ENCODE data around the gene C16orf89. TPM values are rescaled to one million over a fixed set of nuclear protein-coding genes. Genes with fewer than 3 reads are reported as not detected.

The C16orf89 gene
- total RNA-seq, 2 experiments from 2014 or later, result not detected

DNA sequence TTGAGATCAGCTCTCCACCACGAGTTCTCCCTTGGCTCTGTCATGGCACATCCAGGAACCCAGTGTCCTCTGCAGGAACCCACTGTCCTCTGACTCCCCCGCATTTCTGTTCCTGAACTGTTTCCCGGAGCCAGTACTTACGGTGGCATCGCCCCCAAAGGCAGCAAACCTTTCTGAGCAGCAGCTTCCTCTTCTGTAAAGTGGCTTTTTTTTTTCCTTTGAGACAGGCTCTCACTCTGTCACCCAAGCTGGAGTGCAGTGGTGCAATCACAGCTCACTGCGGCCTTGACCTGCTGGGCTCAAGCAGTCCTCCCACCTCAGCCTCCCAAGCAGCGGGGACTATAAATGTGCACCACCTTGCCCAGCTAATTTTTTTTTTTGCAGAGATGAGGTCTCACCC is 64.2 kb downstream of the C16orf89 start:
- intact Hi-C loops (cut with DNase I, micrococcal nuclease), result no loop called here
- DNase-seq, result no peak

DNA sequence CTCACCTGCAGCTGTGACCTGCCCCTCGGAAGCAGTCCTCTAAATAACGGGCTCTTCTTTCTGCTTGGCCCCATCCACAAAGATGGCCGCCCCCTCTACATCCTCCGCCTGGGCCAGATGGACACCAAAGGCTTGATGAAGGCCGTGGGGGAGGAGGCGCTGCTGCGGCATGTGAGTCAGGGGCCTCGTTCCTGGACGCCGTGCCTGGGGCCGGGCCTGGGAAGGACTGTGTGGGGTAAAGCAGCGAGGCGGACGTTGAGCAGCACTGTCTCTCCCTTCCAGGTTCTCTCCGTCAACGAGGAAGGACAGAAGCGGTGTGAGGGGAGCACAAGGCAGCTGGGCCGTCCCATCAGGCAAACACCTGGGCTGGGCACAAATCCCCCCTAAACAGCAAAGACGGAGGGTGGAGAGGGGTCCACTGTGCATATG is 65.2 kb downstream of the C16orf89 start:
- H3K9me3 Mint-ChIP-seq, result no peaks in the 10 kb centered on the region
- DNase-seq (no peak), ATAC-seq (ENCODE audit: poor library complexity) (no peak)
- H3K27ac Mint-ChIP-seq, result no peak overlapping the region
- H3K36me3 ChIP-seq (ENCODE audit: insufficient read depth, low read length), result no peaks in the 10 kb centered on the region
- no peaks in the 10 kb centered on the region for H3K36me3 Mint-ChIP-seq (ENCODE audit: low read depth)
- intact Hi-C loops (cut with DNase I, micrococcal nuclease), result no loop called here
- no peak overlapping the region for H3K4me3 Mint-ChIP-seq
- no peaks in the 10 kb centered on the region for H3K4me1 ChIP-seq (ENCODE audit: insufficient read depth, low read length)
- H3K27ac ChIP-seq (ENCODE audit: low read depth in 1 of 2, low read length in 2 of 2), result no peak overlapping the region
- no peaks in the 10 kb centered on the region for H3K4me1 Mint-ChIP-seq (ENCODE audit: low read depth)
- ChIA-PET CTCF (no interaction called here), POLR2A (no interaction called here)
- TF ChIP-seq, protein P1, sequence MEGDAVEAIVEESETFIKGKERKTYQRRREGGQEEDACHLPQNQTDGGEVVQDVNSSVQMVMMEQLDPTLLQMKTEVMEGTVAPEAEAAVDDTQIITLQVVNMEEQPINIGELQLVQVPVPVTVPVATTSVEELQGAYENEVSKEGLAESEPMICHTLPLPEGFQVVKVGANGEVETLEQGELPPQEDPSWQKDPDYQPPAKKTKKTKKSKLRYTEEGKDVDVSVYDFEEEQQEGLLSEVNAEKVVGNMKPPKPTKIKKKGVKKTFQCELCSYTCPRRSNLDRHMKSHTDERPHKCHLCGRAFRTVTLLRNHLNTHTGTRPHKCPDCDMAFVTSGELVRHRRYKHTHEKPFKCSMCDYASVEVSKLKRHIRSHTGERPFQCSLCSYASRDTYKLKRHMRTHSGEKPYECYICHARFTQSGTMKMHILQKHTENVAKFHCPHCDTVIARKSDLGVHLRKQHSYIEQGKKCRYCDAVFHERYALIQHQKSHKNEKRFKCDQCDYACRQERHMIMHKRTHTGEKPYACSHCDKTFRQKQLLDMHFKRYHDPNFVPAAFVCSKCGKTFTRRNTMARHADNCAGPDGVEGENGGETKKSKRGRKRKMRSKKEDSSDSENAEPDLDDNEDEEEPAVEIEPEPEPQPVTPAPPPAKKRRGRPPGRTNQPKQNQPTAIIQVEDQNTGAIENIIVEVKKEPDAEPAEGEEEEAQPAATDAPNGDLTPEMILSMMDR (IDR thresholded peaks at IDR 0.05), result no peak
- H3K9me3 ChIP-seq (ENCODE audit: control insufficient read depth in 1 of 2, insufficient read depth in 1 of 2, low read length in 2 of 2), result no peaks in the 10 kb centered on the region
- H3K27me3 Mint-ChIP-seq, result peaks cover 37% of the 10 kb centered on the region
- no peaks in the 10 kb centered on the region for H3K27me3 ChIP-seq (ENCODE audit: control insufficient read depth in 1 of 2, insufficient read depth in 2 of 2, low read length in 2 of 2)
- no peak overlapping the region for H3K4me3 ChIP-seq (ENCODE audit: low read length)

More for the DNA sequence above, 64.2 kb downstream of the C16orf89 start:
- Mint-ChIP-seq H3K27me3 (peaks cover 31% of the 10 kb centered on the region), H3K9me3 (no peaks in the 10 kb centered on the region), H3K36me3 (ENCODE audit: low read depth) (no peaks in the 10 kb centered on the region), H3K27ac (no peak overlapping the region), H3K4me1 (ENCODE audit: low read depth) (no peaks in the 10 kb centered on the region), H3K4me3 (no peak overlapping the region)
- H3K27ac ChIP-seq (ENCODE audit: low read depth in 1 of 2, low read length in 2 of 2), result no peak overlapping the region
- no peaks in the 10 kb centered on the region for H3K4me1 ChIP-seq (ENCODE audit: insufficient read depth, low read length)
- no peaks in the 10 kb centered on the region for H3K36me3 ChIP-seq (ENCODE audit: insufficient read depth, low read length)
- H3K27me3 ChIP-seq (ENCODE audit: control insufficient read depth in 1 of 2, insufficient read depth in 2 of 2, low read length in 2 of 2), result no peaks in the 10 kb centered on the region
- no peaks in the 10 kb centered on the region for H3K9me3 ChIP-seq (ENCODE audit: control insufficient read depth in 1 of 2, insufficient read depth in 1 of 2, low read length in 2 of 2)
- ChIA-PET CTCF (no interaction called here), POLR2A (no interaction called here)
- no peak for ATAC-seq (ENCODE audit: poor library complexity)
- TF ChIP-seq, protein P1 (IDR thresholded peaks at IDR 0.05), result no peak
- H3K4me3 ChIP-seq (ENCODE audit: low read length), result no peak overlapping the region

DNA sequence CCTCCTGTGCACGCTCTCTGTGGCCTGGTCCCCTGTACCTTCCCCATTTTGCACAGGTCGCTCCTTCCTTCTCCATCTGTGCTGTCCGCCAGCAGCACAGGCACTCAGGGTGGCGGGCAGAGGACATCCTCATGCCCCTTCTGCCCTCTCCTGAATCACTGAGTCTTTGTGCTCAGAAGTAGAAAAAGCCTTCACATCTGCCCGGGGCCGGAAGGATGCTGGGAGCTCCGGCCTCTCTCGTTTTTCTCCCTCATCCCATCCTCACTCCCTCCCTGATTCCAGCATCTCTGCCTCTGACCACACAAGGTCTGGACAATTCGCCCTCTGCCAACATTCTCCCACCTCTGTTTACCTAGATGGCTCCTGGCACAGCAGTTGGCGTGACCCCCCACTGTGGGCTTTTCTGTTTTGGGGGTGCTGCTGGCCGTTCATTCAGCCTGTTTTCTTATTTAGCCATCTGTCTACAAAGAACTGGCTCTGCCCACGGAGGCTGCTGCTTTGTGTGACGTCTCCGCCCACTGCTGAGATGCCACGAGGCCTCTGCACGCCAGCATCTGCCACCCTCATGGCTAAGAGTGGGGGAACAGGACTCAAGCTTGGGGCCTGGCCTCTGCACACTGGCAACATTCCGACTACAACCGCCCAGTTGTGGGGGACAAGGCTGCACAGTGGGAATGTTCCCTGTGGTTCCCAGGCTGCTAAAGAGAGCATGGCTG is 70.9 kb downstream of the C16orf89 start:
- DNase-seq (no peak), ATAC-seq (ENCODE audit: poor library complexity) (no peak)
- H3K36me3 ChIP-seq (ENCODE audit: insufficient read depth, low read length), result no peaks in the 10 kb centered on the region
- H3K4me1 ChIP-seq (ENCODE audit: insufficient read depth, low read length), result no peaks in the 10 kb centered on the region
- POLR2A ChIA-PET, result no interaction called here
- CTCF ChIA-PET, result no interaction called here
- Mint-ChIP-seq H3K27ac (no peak overlapping the region), H3K27me3 (peaks cover 49% of the 10 kb centered on the region), H3K4me3 (no peak overlapping the region), H3K4me1 (ENCODE audit: low read depth) (no peaks in the 10 kb centered on the region), H3K9me3 (no peaks in the 10 kb centered on the region), H3K36me3 (ENCODE audit: low read depth) (no peaks in the 10 kb centered on the region)
- H3K27ac ChIP-seq (ENCODE audit: low read depth in 1 of 2, low read length in 2 of 2), result no peak overlapping the region
- no peak overlapping the region for H3K4me3 ChIP-seq (ENCODE audit: low read length)
- intact Hi-C loops (cut with DNase I, micrococcal nuclease), result no loop called here
- peaks cover 17 to 19% of the 10 kb centered on the region in 2 experiments for H3K27me3 ChIP-seq (ENCODE audit: control insufficient read depth in 1 of 2, insufficient read depth in 2 of 2, low read length in 2 of 2)
- H3K9me3 ChIP-seq (ENCODE audit: control insufficient read depth in 1 of 2, insufficient read depth in 1 of 2, low read length in 2 of 2), result peaks cover 0 to 4% of the 10 kb centered on the region in 2 experiments
- TF ChIP-seq, protein P1 (IDR thresholded peaks at IDR 0.05), result no peak

Other genes with a start within 250 kb of the C16orf89 start
- gene GLYR1, start 218.7 kb downstream of the C16orf89 start, total RNA-seq, result 10 to 100 TPM; 71.7 to 77.2 TPM
- gene UBN1, start 218.5 kb downstream of the C16orf89 start, total RNA-seq, result 10 to 100 TPM; 45.7 to 45.8 TPM
- gene PPL, start 128.8 kb downstream of the C16orf89 start, total RNA-seq, result not detected
- not detected for gene SEC14L5, start 107.6 kb downstream of the C16orf89 start, total RNA-seq
- gene NAGPA, start 32.0 kb downstream of the C16orf89 start, total RNA-seq, result 10 to 100 TPM; 30.0 to 34.0 TPM
- gene ALG1, start 5.9 kb upstream of the C16orf89 start, total RNA-seq, result 1 to 10 TPM; 8.9 to 9.0 TPM
- 1 to 10 TPM; 2.2 to 2.5 TPM for gene EEF2KMT, start 31.8 kb upstream of the C16orf89 start, total RNA-seq